HuH-7 (cell line): Measurements from ENCODE around the gene NUDT14.

ENCODE experiments used
- DNase-seq: peaks from one replicate; pipeline ENCODE4 v3.0.0; 2011; ENCODE audit warnings: low spot score

Gene NUDT14

GRCh38 chr14:105132921-105133654 is 48.0 kb downstream of the NUDT14 start:
- no peak for DNase-seq

- DNase-seq, result no peak
Measured at GRCh38 chr14:105131241-105131640, 49.9 kb downstream of the NUDT14 start.

- no peak for DNase-seq
Measured at GRCh38 chr14:105128059-105128458, 53.1 kb downstream of the NUDT14 start.

GRCh38 chr14:105126981-105127329 is 54.2 kb downstream of the NUDT14 start:
- no peak for DNase-seq

GRCh38 chr14:105126126-105126980 is 54.8 kb downstream of the NUDT14 start:
- no peak for DNase-seq

GRCh38 chr14:105124823-105125222 is 56.3 kb downstream of the NUDT14 start:
- no peak for DNase-seq

GRCh38 chr14:105123981-105124765 is 56.9 kb downstream of the NUDT14 start:
- DNase-seq, result no peak

GRCh38 chr14:105123064-105123665 is 57.9 kb downstream of the NUDT14 start:
- no peak for DNase-seq
